NCI-H2081 treated with DMSO at 0.1 percent for 48 hours (cell line): Measurements from ENCODE around the gene NTM.

Experiments used
- DNase-seq: peaks from one replicate; lab custom pipeline; 2025; lab: John Stamatoyannopoulos, UW

Gene NTM

DNA sequence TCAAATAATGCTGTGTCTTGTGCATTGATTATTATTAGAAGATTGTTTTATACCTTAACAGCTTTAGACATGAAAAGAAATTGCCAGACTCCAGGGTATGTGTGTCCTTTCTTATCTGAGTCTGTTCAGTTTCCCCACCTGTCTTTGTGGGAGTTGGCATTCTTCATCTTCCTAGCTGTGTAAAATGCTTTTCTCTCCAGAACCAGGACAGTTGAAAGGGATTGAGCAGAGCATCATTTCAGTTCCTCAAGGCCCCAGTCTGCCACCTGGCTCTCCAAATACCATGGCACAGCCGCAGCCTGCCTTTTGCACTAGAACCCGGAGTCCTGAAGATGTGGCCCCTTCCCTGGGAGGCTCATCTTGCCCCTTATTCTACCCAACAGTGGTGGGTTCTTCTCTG, 851.9 kb downstream of the NTM start:
- no peak for DNase-seq

DNA sequence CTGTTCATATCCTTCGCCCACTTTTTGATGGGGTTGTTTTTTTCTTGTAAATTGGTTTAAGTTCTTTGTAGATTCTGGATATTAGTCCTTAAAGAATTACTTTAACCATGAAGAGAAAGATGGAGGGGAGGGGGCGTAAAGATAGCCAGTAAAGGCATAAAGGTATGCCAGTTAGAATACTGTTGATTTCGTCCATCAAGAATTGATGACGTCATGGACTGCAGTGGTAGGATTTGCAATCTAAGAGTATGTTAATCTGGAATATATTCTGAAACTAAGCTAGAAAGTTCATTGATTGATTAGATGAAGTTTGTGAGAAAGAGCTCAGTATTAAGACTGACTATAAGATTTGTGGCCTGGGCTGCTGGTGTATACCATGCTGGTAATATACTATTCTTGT, 856.1 kb downstream of the NTM start:
- no peak for DNase-seq

DNA sequence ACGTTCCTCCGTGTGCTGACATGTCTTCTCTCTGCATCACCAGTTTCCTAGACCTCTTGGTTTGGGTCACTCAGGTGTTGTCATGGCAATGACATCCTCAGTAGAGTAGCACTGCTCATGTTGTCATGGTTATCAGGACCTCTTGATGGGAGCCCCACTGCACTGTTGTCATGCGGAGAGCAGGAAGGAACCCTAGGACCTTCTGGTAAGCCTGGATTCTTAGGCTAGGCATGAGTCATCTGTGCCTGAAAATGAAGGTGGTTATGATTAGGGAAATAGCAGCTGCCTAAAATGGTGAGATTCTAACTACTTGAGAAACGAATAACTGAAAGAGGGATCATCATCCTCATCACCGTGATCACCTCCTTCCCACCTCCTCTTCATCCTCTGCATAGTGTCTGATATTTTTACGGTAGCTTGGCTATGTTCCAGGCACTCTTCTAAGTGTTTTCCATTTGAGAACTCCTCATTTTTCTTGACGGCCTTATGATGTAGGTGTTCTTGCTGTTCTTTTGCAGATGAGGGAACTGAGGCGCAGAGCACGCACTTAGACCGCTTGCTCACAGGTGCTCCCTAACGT, 858.4 kb downstream of the NTM start:
- DNase-seq, result no peak

DNA sequence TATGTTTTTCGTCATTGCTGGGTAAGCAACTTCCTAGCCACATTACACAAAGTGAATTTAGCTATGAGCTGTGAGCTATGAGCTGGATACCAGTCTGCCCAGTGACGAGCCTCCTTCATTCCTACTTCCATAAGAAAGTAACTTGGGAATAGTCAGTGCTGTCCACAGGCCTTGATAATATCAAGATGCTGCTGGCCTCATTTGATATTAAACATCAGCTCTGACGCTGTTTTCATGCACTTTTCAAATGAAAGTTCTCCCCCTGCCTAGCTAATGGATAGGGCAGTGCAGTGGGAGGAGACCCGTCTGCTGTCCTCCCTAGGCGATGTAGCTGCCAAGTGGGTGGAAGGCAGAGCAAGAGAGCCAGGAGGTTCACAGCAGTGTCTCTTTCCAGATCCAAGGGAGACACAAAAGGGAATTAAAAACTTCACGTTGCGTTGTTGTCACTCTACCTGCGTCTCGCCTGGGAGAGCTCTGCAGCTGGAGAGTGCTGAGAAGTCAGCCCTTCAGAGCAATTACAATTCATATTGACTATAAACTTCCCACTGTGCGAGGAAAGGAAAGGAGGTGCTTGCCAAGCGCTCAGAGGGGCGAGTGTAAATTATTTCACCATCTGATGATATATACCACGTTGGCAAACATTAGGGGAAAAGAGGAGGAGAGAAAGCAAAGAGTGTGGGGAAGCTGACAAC, 861.4 kb downstream of the NTM start:
- DNase-seq, result peak; percentile 99

DNA sequence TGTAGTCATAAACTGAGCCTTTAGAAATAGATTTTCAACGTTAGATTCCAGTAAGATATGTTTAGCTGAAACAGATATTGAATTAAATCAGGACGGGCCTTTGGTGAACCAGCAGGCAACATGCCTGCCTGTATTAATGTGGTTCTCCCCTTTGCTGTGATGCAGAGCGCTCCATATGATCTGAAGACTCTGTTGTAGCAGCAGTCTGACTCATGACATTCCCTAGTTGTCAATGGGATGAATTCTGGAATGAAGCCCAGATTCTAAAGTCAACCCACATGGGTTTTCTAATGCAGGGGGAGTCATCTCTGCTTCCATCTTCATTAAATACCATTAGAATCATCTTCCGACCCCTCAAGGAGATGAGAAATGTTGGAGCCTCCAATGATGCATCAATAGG, 864.5 kb downstream of the NTM start:
- no peak for DNase-seq

DNA sequence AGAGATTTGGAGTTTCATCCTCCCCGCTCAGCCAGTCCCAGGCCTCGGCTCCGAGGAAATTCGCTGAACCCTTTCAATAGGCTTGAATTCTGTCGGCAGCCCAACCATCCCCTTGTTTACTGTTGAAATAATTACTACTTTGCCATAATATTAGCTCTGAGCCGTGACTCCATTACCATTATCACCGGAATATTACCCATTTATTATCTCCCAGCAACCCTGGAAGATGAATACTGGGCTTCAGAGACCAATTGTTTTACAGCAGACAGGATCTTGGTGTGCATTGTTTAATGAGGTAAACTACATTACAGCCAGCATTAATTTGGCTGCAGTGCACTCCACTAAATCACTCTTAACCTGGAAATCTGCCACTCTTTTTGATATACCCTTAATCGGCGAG, 867.4 kb downstream of the NTM start:
- peak; percentile 87 for DNase-seq

DNA sequence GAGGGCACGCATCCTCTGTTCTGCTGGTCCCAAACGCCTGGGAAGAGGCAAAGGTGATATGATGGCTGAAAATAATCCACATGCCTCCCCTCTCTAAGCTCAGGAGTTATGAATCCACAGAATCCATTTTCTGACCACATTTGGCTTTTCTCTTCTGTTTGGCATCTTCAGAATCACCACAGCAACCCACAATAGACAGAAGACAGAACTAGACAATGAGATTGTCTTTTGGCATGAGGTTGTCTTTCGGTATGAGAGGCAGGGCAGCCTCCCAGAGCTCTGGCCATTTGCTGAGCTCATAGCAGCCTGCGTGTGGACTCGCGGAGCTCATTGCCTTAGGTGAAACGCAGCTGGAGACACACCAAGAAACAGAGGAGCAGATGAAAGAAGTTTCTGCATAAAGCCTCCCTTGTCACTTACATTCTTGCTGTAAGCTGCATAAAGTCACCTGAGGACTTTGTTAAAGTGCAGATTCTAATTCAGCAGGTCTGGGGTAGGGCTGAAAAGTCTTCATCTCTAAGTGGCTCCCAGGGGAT, 868.0 kb downstream of the NTM start:
- DNase-seq, result no peak

DNA sequence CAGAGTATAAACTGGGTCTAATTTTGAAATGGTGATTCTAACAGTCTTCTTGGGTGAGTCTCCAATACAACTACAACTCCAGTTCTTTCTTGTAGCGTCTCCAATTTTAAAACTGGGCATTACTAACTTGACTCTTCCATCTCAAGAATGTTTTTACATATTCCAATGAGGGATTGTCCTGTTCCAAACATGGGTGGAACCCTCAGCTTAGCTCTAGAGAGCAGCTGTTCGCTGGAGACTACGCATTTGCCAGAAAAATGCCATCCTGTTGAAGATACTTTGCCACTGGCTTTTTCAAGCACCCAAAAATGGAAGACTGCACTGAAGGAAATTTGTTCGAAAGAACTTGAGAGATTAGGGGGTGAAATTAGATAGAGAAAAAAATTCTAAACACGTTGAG, 870.0 kb downstream of the NTM start:
- no peak for DNase-seq

DNA sequence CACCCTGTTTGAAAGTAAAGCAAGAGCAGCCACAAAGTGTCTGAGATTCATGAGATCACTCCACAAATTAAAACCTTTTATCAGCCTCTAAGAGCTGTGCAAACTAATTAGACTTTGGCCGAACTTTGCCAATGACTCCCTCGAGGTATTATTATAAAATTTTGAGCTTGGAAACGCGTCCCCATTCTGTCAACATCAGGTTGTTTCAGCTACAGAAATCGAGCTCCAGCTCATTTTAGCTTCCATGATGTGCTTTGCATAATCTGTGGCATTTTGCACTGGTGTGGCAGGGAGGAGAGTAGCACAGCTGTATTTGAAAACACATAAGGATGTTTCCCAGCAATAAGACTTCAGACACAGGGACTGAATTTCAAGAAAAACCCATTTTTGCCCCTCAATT, 872.2 kb downstream of the NTM start:
- DNase-seq, result peak; percentile 50

DNA sequence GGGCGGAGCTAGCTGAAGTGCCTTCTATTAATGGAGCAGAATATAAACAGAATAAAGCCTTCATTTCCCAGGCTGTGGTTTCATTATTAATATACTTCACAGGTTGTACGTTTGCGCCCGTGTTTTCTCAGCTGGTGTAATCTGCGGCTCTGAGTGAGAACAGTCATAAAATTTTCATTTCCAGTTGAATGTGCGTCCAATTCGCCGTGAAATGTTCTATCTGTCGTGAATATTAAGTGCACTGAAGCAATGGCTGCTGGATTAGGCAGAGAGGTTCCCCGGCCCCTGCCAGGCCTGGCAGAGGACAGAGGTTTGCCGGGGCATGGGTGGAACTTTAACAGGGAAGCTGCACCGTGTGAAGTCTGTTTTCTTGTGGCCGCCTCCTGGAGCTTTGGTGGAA, 874.4 kb downstream of the NTM start:
- no peak for DNase-seq

DNA sequence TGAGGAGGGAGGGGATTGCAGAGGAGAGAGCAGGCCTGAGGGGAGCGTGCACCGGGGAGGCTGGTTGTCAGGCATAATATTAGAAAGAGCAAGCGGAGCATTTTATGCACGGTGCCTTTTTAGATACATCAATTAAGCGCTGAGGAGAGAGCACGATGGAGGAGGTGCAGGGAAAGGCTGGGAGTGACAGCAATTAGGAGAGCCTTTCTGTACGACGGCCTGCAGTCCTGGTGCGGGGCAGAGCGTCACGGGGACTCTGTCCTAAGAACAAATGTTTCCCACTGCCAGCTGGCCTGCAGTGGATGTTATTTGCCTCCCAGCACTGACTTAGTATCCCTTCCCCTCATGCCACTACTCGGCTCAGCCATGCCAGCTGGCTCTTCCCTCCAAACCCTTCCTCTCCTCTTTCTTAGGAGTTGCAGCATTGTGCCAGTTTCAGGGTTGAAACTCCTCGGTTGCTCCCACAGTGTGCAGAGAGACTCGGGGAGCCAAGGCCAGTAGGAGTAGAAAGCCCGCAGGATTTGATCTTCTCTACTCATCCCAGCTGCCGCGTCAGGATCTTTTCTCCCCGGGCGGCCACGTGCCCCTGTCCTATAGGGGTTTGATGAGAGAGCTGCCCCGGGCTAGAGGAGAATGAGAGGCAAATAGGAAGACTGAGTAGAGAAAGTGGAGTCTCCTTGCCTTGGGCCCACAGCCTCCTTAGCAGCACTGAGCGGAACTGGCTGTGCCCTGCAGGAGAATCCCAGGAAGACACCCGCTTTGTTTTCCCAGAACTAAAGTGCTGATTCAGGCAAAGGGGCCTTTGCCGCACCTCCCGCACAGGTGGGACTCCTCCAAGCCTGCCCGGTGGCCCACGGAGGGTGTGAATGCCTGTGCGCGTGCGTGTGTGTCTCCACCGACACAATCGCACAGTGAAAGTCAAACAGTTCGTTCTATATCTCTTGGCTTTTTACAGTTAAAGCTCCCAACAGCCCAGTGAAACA, 875.3 kb downstream of the NTM start:
- no peak for DNase-seq

DNA sequence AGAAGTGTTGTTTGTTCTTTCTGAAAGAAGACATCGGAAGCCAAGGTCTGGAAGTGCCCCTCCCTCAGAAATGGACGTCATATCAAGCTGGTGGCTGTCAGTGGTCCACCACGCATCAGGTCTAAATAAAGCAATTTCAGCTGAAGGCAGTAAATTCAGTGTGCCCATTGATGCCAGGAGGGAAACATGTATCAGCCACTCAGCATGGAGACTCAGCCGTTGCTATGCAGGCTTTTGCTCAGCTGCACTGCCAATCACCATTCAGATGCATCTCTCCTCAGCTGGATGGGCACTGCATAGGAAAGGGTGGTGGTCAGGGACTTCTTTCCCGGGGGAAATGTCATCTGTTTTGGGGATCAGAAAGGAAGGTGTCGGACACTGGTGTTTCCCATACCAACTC, 878.2 kb downstream of the NTM start:
- no peak for DNase-seq

DNA sequence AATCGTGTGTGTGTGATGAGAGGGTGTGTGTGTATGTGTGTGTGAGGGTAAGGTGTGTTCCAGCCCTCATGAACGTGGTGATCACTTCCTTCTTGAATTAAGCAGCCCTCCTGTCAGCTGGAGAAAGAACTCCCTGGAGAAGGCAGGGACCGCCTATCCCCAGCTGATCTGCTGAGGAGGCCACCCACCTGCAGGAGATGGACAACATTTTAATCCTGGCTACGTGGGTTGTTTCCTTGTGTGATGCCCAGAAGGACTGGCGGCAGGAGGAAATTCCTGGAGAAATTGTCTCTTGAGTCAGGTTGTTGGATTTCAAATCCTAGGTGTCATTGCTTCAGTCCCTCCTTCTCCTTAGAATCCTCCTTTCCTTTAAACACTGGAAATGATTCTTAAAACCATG, 878.8 kb downstream of the NTM start:
- DNase-seq, result no peak

DNA sequence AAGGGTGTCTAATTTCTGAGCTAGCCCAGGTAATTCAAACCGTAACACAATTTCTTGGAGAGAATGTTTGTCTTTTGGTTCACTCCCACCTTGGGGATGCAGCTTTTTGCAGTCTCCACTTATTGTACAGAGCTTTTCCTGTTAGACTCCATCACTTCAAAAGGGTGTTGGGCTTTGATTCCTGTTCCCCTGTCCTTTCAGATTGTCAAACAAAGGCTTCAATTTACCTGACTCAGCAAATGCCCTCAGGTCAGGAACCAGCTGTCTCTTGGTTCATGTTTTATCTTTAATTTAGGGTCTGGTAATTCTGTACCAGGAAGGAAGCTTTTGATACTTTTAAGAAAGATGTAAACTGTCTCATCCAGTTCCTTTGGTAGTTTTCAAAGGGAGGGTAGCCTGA, 880.6 kb downstream of the NTM start:
- no peak for DNase-seq

DNA sequence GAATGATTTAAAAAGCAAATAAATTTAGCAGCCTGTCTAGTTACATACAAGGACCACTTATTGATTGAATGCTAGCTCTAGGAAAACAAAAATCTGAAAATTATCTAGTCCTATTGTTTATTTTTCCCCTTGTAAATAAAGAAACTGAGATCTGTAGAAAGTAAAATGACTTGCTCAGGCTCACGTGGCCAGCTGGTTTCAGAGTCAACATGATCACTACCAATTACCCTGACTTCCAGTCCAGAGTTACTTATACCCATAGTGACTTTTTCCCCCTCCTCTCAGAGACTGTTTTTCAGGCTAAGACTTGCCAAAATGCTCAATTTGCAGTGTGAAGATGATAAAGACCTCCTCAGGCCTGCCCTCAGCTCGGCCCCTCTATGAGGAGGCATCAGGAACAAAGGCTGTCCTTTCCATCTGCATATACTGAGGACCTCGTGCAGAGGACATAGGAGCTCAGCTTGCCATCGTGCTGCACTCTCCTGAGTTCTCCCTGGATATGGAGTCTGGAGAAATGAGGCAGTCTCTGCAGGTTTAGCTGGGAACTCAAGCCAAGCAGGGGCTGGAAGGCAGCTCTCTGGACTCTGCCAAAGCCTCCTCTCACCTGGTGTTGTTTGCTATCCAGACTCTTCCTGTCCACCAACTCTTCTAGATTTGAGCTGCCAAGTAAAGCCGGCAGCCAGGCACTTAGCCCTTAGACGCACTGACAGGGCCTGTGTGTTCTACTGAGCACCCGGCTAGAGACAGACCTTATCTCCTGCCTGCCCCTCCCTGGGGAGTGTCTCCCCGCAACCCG, 883.3 kb downstream of the NTM start:
- no peak for DNase-seq

DNA sequence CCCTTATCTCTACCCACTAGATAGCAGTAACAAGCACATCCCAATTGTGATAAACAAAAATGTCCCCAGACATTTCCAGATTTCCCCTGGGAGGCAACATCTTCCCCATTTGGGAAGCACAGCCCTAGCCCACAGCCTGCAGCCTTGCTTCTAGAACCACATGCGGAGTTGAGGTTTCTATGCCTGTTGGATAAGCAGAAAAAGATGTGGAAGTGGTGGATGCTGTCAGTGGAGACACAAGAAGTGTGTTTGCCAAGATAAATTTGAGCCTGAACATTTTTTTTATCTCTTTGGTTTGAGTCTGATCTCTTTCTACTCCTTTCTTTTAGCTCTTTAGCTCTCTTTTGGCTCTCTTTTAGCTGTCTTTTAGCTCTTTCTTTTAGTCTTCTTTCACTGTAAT, 884.5 kb downstream of the NTM start:
- no peak for DNase-seq

DNA sequence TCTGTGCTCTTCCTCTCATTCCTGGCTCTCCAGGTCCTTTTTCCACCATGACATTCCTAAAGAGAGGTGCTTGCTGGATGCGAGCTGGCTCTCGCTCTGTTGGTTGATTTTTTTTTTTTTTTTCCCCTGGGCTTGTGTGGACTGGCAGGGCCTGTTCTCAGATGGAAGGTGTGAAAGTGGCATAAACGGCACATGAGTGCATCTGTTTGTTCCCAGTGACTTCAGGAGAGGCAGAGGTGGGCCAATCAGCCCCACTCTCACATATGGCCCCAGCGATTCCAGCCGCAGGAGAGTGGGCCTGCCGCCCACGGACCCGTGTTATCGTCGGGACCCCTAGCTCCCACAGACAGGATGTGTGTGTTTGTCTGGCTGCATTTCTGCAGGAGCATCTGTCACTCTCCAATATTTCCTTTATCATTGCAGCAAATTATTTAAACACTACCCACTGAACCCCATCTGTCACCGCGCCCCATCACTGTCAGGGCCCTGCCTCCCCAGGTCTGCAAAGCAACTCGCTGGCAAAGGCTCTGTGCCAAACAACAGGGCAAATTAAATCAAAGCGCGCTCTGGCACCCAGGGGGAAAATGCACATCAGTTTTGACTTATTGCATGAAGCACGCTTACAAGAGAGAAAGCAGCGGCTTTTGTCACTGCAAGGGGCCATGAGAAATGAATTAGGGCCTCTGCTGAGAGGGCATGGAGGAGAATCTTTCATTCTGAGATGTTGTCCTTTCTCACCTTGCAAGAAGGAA, 886.3 kb downstream of the NTM start:
- no peak for DNase-seq

DNA sequence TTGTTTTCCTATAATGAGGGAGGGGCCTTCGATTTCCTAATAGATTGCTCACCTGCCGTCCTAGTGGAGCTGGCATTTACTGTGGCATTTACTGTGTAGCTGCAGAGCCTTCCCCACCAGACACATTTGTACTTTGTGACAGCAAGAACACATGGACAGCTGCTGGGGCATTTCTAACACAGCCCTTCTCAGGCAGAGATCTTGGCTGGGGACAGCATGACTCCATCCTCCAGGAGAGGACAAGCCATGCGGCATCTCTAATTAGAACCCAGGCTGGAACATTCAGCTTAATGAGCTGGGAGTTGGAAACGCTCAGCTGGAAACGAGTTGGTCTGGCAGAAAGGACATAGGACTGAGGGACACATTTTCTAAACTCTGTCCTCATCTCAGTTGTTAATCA, 887.5 kb downstream of the NTM start:
- DNase-seq, result no peak

DNA sequence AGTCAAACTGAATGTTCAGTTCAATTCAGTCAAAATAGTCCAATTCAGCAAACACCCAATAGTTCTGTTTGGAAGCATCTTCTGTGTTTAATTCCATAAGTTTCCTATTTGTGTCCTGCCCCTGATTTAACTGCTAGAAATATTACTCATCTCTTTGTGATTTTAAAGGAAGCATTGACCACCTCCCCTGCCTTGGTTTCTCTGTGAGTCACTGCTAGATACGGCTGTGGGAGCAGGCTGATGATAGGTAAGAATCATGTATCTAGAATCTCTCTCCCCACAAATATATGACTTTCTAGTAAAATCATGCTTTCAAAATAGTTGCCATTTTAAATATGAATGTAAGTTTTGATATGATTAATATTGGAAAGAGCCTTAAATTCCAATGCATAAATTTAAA, 888.5 kb downstream of the NTM start:
- no peak for DNase-seq

DNA sequence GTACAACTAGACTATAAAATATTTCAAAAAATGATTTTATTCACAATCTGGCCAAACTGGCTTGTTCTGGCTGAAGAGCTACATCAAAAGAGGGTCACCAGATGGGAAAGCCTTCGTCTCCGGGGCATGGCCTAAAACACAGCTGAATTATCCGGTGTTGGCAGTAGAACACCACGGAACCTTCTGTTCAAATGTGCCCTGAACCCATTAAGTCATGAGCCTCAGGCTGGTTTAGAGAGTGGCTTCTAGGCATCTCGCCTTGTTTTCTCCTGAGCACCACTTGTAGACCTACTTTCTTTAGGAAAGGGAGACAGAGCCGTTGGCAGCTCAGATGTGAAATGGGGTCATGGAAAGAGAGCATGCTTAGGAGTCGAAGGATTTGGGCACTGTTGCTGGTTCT, 890.2 kb downstream of the NTM start:
- no peak for DNase-seq

DNA sequence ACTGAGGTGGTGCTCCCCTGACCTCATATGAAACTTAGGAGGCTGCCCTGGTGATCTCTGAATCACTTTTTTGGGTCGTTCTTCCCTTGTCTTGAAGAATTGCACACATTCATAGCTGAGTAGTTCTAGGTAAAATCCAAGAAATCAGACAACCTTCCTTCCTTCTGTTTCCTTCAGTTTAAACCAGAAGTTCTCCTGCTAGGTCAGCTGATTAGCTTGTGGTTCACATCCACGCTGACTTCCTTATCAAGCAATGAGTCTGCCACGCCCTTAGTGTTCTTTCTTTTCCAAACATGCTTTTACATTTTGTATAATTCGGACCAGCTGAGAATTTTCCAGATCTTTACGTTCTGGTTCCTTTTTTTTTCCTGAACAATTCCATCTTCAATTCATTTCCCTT, 892.8 kb downstream of the NTM start:
- DNase-seq, result no peak
